GM18526 (cell line): ENCODE results near the gene SPAG16.

Experiments
- POLR2A ChIP-seq: IDR thresholded peaks from 3 replicates; pipeline ENCODE4 v1.6.1; 2011; ENCODE audit not compliant: insufficient read length; ENCODE audit errors: extremely low read depth

Gene SPAG16

GRCh38 chr2:213296270-213296669 lies 12.0 kb downstream of the SPAG16 start:
- TF ChIP-seq POLR2A: no peak

- TF ChIP-seq POLR2A: no peak
Observed at GRCh38 chr2:213306316-213306942, 22.2 kb downstream of the SPAG16 start.

GRCh38 chr2:213315168-213315876 lies 31.1 kb downstream of the SPAG16 start:
- no peak for TF ChIP-seq POLR2A

DNA sequence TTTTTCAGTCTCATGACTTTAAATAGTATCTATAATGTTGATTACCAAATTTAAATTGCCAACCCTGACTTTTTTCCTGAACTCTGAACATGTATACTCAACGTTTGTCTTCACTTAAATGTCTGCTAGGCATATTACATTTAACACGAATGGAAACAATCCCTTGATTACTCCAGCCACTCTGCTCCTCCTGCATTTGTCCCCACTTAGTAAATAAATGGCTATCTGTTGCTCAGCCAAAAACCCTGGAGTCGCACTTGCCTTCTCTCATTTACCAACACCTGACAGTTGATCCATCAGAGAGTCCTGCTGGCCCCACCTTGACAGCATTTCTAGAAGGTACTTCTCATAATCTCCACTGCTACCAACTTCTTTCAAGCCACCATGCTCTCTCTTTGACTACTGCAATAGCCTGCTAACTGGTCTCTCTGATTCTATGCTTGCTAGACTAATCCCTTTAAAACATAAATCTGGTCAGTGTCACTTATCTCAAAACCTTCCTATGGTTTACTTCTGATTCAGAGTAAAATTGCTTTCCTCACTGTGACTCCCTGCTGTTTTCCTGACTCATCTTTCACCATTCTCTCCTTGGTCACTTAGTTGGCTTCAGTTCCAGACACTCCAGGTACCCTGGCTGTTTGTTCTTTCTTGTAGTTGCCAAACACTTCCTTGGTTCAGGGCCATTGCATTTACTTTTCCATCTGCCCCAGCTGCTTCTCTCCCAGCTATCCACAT lies 31.9 kb downstream of the SPAG16 start:
- no peak for TF ChIP-seq POLR2A

DNA sequence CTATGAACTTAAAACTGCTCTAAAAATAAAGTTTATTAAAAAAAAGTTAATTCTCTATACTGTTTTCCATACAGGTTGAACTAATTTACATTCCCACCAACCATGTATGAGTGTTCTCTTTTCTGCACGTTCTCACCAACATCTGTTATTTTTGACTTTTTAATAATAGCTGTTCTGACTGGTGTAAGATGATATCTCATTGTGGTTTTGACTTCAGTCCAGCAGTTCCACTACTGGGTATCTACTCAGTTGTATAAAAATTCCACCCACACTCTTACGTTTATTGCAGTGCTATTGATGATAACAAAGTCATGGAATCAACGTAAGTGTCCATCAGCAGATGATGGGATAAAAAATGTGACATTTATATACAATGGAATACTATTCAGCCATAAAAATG lies 33.7 kb downstream of the SPAG16 start:
- TF ChIP-seq POLR2A: no peak

DNA sequence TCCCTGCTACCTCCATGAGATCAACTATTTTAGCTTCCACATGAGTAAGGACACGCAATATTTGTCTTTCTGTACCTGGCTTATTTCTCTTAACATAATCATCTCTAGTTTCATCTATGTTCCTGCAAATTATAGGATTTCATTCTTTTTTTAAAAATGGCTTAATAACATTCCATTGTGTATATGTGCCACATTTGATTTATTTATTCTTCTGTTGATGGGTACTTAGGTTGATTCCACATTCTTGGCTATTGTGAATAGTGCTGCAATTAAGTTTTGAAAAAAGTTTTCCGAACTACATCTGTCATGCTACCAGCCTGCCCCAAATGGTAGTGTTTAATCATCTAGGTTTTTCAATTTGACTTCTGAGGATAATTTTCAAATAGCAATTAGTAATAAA lies 36.3 kb downstream of the SPAG16 start:
- TF ChIP-seq POLR2A: no peak

DNA sequence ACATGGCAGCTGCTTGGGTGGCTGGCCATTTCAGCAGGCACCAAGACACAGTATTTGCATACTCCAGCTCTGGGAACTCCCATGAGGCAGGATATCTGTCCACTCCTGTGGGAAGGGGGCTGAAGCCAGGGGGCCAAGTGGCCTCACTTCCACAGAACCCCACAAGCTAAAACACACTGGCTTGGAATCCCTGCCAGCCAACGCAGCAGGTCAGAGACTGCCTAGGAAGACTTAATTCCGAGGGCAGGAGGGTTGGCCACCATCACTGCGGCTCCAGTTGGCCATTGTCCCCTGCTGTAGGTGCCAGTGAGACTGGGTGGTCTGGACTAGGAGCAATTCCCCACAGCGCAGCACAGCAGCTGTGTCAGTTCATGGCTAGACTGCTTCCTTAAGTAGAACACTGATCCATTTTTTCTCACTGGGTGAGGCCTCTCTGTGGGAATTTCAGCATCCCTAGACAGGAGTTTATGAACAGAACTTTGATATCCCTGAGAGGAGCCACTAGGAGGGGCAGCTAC lies 52.0 kb downstream of the SPAG16 start:
- no peak for TF ChIP-seq POLR2A

DNA sequence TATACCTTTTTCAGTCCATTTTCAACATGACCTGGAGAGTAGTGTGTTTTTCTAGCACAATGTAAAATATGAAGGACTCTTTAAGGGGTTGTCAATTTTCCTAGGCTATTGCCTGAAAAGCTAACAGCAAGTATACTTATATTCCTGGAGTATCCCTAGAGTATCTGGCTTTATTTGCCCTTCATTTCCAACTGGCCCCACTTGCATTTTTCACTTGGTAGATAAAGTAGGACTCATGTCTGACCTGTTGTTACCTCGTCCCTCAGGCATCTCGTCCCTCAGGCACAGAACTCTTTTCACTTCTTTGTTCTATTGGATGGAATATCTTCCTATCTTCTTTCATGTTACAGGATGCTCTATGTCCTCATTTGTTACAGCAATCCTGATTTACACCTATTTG lies 69.2 kb downstream of the SPAG16 start:
- TF ChIP-seq POLR2A: no peak

DNA sequence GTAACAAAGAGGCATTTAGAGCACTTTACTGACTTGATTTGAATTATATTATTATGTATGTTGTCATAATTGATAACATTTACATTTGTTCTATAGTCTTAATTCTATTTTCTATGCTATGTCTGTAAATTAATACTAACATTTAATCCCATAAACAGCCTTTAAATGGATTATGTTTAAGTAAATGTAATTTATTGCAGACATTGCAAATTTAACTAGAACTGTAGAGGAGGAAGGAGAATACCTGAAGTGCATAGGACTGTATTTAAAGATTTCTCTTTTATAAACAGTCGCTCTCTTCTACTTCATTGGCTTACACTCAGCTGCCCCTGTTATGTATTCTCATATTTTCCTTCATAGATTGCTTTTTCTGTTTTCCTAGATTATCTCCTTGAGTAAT lies 92.4 kb downstream of the SPAG16 start:
- TF ChIP-seq POLR2A: no peak

DNA sequence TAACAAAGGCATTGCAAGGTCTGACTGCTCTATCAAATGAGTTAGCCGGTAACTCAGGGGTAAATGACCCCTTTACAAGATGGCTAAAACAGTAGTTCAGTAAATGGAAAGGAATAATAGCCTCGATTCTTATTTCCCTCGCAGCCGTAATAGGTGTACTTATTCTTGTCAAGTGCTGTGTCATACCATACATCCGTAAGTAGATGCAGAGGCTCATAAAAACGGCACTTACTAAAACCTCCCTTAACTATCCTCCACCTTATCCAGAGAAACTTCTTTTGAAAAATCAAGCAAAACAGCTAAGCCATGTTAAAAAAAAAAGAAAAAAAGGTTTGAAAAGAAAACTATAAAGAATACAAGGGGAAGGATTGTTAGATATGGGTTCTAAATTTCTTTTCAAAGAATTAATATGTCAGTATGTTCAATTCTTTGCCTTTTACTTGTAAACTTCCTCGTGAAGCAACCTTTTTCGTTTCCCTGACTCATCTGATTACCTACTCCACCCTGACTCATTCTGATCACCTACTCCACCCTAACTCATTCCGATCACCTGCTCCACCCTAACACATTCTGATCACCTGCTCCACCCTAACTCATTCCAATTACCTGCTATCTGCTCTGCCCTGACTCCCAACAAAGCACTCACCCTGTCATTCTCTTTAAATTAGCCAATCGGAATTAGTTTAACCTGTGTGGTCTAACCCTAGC lies 127.5 kb downstream of the SPAG16 start:
- TF ChIP-seq POLR2A: no peak

GRCh38 chr2:213415093-213415492 lies 130.8 kb downstream of the SPAG16 start:
- no peak for TF ChIP-seq POLR2A

- no peak for TF ChIP-seq POLR2A
Observed at GRCh38 chr2:213416832-213417231, 132.6 kb downstream of the SPAG16 start.

- no peak for TF ChIP-seq POLR2A
Observed at GRCh38 chr2:213419980-213420379, 135.7 kb downstream of the SPAG16 start.

DNA sequence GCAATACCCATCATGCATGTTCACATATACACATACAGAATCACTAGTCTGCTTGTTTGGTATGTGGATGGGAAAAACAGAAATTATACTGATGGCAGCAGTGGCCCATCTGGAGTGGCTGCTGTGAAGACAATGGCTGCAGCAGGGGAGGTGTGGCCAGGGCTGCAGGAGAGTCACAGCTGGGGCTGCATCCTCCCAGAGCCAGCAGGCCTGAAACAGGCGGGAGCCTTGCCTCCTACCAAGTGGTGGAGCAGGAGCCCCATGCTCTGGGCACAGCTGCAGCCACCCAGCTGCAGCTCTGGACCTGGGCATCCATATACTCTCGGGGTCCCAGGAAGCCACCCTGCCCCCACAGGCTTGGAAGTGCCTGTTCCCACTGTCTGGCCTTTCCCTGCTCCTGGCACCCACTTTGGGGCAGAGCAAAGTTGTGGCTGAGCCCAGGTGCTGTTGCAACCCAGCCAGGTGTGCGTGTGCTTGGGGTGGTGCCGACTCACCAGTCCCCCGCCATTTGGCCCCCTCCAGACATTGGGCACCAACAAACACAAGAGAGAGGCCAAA lies 136.6 kb downstream of the SPAG16 start:
- TF ChIP-seq POLR2A: no peak

DNA sequence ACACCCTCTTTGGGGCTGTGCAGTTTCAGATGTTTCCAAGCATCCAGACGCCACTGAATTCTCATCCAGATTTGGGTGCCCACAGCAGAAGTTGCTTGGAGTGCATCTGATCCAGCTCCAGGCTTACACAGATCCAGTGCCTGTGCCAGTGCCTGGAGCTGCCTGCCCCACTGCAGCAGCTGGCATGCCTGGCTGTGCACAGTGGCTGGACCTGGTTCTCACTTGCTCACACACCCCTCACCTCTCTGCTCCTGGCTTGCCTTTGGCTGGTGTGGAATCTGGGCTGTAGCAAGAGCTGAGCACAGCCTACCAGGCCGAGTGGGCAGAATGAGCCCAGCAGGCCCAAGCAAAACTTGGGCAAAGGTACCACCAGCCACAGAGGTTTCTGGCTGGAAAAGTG lies 137.9 kb downstream of the SPAG16 start:
- TF ChIP-seq POLR2A: no peak

- no peak for TF ChIP-seq POLR2A
Observed at GRCh38 chr2:213425618-213426017, 141.4 kb downstream of the SPAG16 start.

DNA sequence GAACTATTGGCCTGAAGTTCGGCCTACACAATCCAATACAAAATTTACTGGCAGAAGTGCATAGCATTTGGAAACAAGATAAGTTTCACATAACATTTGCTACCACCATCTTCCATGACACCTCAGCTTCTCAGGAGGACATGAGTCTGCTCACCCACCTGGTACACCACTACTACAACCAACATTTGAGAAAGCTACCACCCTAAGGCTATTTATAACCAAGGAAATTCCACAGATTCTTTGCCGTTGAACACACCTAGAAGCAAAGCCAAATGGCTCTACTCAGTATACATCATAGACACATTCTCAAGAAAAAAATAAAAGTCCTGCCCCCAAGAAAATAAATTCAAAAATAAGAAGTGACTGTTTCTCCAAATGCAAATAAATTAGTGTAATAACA lies 145.3 kb downstream of the SPAG16 start:
- no peak for TF ChIP-seq POLR2A
